ENCODE measurements around the gene BMX.

BMX gene

DNA sequence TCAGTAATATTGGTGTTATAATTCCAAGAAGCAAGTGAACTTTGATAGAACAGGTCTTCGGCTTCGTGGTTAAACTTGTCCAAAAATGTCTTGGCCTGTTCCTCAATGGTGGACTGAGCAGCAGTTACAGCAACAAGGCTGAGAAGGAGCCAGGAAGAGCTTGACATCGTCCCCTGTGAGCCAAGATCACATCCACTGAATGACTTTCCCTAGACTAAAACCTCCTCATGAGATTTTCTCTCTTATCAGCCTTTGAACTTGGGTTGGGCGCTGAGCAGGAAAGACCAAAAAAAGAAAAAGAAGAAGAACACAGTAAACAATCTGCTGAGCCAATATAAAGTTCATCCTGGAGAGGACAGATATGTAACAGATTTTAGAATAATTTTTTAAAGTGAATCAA is 100.1 kb downstream of the BMX start, which contains the start of gene ACE2:
Gene ACE2, minus strand, starts transcription at position 216 of the 400 bp plus-strand sequence. Its CDS starts 49 bp downstream, at position 167.
- Histone ChIP-seq H3K79me2 (ENCODE audit: insufficient read depth, low read depth) (no peaks in the 10 kb centered on the region), H3K4me3 (IDR thresholded peaks at IDR 0.05; ENCODE audit: insufficient read depth, low read depth, low read length) (no peak within 1 kb of the TSS), H3K27ac (no peak within 1 kb of the TSS), H3K36me3 (ENCODE audit: insufficient read depth) (no peaks in the 10 kb centered on the region), H3K4me2 (no peak within 1 kb of the TSS), H3K4me1 (ENCODE audit: low read depth, poor library complexity, severe bottlenecking) (peaks cover 6% of the 10 kb centered on the region), H3K27me3 (ENCODE audit: insufficient read depth, low read depth) (no peaks in the 10 kb centered on the region), H4K20me1 (ENCODE audit: insufficient read depth) (no peaks in the 10 kb centered on the region), H2AFZ (ENCODE audit: low read depth) (no peak within 1 kb of the TSS), H3K9ac (no peak within 1 kb of the TSS)
- TF ChIP-seq, protein P1, sequence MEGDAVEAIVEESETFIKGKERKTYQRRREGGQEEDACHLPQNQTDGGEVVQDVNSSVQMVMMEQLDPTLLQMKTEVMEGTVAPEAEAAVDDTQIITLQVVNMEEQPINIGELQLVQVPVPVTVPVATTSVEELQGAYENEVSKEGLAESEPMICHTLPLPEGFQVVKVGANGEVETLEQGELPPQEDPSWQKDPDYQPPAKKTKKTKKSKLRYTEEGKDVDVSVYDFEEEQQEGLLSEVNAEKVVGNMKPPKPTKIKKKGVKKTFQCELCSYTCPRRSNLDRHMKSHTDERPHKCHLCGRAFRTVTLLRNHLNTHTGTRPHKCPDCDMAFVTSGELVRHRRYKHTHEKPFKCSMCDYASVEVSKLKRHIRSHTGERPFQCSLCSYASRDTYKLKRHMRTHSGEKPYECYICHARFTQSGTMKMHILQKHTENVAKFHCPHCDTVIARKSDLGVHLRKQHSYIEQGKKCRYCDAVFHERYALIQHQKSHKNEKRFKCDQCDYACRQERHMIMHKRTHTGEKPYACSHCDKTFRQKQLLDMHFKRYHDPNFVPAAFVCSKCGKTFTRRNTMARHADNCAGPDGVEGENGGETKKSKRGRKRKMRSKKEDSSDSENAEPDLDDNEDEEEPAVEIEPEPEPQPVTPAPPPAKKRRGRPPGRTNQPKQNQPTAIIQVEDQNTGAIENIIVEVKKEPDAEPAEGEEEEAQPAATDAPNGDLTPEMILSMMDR (conservative IDR thresholded peaks at IDR 0.05; ENCODE audit: low read depth, low read length), result no peak

DNA sequence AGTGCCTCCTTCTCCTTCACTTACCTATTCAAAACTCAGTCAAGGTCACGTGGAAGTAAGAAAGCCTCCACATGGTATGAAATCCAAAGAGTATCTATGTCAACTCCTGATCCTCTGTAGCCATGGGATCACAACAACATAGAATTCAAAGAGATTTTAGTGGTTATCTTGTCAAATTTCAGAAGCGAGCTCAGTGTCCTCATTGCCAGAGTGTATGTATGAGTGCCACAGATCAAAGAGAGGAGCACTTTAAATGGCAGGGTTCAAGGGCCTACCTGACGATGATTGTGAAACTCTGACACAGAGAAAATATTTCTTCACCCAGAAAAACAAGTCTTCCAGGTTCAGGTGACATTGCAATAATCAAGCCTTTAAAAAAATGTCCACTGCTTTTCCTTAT is 101.3 kb downstream of the BMX start:
- H3K79me2 ChIP-seq (ENCODE audit: insufficient read depth, low read depth), result no peaks in the 10 kb centered on the region
- no peak overlapping the region for H2AFZ ChIP-seq (ENCODE audit: low read depth)
- H3K36me3 ChIP-seq (ENCODE audit: insufficient read depth), result no peaks in the 10 kb centered on the region
- H3K4me3 ChIP-seq (IDR thresholded peaks at IDR 0.05; ENCODE audit: insufficient read depth, low read depth, low read length), result no peak overlapping the region
- H3K4me2 ChIP-seq, result no peak overlapping the region
- no peaks in the 10 kb centered on the region for H4K20me1 ChIP-seq (ENCODE audit: insufficient read depth)
- TF ChIP-seq, protein P1 (conservative IDR thresholded peaks at IDR 0.05; ENCODE audit: low read depth, low read length), result no peak
- H3K27me3 ChIP-seq (ENCODE audit: insufficient read depth, low read depth), result no peaks in the 10 kb centered on the region
- H3K9ac ChIP-seq, result no peak overlapping the region
- H3K27ac ChIP-seq, result no peak overlapping the region
- peaks cover 16% of the 10 kb centered on the region for H3K4me1 ChIP-seq (ENCODE audit: low read depth, poor library complexity, severe bottlenecking)

DNA sequence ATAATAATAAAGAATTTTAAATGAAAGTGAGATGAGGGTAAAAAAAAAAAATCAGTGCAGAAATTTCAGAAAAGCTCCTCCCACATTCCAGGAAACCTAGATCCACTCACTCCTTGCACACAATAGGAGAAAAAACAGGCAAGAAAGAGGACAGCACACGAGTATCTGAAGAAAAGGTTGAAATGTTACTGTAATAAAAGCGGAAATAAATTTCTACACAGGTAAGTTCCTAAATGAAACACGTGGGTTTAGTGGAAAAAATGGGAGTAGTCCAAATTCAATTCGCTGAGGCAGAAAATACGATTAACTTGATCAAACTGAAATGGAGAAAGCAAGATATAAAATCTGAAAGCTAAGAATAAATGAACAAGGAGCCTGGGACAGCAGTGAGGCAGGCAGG is 102.2 kb downstream of the BMX start:
- Histone ChIP-seq H3K4me2 (no peak overlapping the region), H4K20me1 (ENCODE audit: insufficient read depth) (no peaks in the 10 kb centered on the region), H3K9ac (no peak overlapping the region), H3K27me3 (ENCODE audit: insufficient read depth, low read depth) (no peaks in the 10 kb centered on the region), H3K4me1 (ENCODE audit: low read depth, poor library complexity, severe bottlenecking) (peaks cover 16% of the 10 kb centered on the region), H3K36me3 (ENCODE audit: insufficient read depth) (no peaks in the 10 kb centered on the region), H2AFZ (ENCODE audit: low read depth) (no peak overlapping the region), H3K4me3 (IDR thresholded peaks at IDR 0.05; ENCODE audit: insufficient read depth, low read depth, low read length) (no peak overlapping the region), H3K27ac (no peak overlapping the region), H3K79me2 (ENCODE audit: insufficient read depth, low read depth) (no peaks in the 10 kb centered on the region)
- TF ChIP-seq, protein P1 (conservative IDR thresholded peaks at IDR 0.05; ENCODE audit: low read depth, low read length), result no peak

DNA sequence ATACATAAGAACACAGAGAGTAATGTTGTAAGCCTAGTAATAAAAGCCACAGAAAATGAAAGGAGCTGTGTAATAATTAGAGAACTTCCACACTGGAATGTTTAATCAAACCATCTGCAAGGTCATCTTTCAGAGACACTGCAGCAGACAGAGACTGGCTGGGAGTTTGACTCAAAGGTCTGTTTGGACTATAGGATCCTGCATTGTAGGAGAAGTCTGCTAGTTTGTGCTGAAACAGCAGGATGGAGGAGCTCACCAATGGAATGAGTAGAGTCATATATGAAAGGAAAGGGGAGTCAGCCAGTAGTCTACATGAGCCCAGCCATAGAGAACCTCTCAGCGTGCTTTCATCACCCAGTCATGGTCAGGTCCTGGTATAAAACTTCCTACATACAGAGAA is 104.6 kb downstream of the BMX start:
- Histone ChIP-seq H3K4me3 (IDR thresholded peaks at IDR 0.05; ENCODE audit: insufficient read depth, low read depth, low read length) (no peak overlapping the region), H3K9ac (no peak overlapping the region), H4K20me1 (ENCODE audit: insufficient read depth) (no peaks in the 10 kb centered on the region), H3K27me3 (ENCODE audit: insufficient read depth, low read depth) (no peaks in the 10 kb centered on the region), H3K36me3 (ENCODE audit: insufficient read depth) (no peaks in the 10 kb centered on the region), H3K4me2 (no peak overlapping the region), H3K4me1 (ENCODE audit: low read depth, poor library complexity, severe bottlenecking) (peaks cover 16% of the 10 kb centered on the region), H2AFZ (ENCODE audit: low read depth) (no peak overlapping the region), H3K27ac (no peak overlapping the region), H3K79me2 (ENCODE audit: insufficient read depth, low read depth) (no peaks in the 10 kb centered on the region)
- TF ChIP-seq, protein P1 (conservative IDR thresholded peaks at IDR 0.05; ENCODE audit: low read depth, low read length), result no peak
